ENCODE data around the gene PRAC2.

- TF ChIP-seq, protein P1, sequence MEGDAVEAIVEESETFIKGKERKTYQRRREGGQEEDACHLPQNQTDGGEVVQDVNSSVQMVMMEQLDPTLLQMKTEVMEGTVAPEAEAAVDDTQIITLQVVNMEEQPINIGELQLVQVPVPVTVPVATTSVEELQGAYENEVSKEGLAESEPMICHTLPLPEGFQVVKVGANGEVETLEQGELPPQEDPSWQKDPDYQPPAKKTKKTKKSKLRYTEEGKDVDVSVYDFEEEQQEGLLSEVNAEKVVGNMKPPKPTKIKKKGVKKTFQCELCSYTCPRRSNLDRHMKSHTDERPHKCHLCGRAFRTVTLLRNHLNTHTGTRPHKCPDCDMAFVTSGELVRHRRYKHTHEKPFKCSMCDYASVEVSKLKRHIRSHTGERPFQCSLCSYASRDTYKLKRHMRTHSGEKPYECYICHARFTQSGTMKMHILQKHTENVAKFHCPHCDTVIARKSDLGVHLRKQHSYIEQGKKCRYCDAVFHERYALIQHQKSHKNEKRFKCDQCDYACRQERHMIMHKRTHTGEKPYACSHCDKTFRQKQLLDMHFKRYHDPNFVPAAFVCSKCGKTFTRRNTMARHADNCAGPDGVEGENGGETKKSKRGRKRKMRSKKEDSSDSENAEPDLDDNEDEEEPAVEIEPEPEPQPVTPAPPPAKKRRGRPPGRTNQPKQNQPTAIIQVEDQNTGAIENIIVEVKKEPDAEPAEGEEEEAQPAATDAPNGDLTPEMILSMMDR (IDR thresholded peaks at IDR 0.05), result no peak
- no peak for TF ChIP-seq EP300 (IDR thresholded peaks at IDR 0.05)
Observed at GRCh38 chr17:48725288-48726064, 2.5 kb downstream of the PRAC2 start.
